GM12873 (cell line): ENCODE measurements around the gene DPF3.

Experiments used
- TF ChIP-seq, protein P1 (sequence below): IDR thresholded peaks from 2 replicates; pipeline ENCODE4 v1.5.1; 2012; ENCODE audit warnings: low read depth, mild to moderate bottlenecking, moderate library complexity, low read length, control low read depth; ENCODE audit not compliant: insufficient read depth; ENCODE audit errors: missing control alignments

Gene DPF3

DNA sequence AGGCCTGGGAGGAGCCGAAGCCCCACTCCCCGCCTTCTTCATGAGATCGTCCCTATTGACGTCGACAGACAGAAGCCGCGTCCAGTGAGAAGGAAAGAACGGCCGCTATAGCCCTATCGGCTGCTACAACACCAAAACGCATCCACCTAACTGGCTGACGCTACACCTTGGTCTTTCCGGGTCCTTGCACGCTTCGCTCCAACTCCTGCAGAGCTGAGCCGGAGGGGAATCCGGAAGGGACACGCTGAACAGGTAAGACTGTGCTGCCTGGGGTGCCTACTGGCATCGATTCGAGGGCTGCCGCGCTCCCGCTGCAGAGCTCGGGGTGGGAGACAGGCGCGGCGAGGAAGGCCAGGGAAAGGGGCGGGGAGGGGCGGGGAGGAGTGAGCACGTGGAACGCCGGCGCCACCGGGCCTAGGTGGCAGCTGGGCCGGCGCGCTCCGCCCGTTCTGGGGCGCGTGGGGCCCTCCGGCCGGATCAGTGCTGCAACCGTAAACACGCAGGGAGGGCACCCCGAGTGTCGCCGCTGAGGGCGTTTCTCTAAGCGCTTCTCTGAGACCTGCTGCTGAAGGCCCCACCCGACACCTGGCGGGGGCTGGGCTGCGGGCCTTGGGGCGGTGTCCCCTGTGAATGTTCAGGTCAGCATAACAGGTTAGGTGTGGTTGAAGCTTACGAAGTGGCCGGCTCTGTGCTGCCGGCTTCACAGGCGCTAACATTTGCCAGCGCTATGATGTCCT is 32.6 kb upstream of the DPF3 start, which contains the start of gene DCAF4:
Gene DCAF4 (plus strand): TSS at position 173 of the 737 bp plus-strand sequence. CDS start 11,515 bp downstream, outside the sequence.
- TF ChIP-seq, protein P1, sequence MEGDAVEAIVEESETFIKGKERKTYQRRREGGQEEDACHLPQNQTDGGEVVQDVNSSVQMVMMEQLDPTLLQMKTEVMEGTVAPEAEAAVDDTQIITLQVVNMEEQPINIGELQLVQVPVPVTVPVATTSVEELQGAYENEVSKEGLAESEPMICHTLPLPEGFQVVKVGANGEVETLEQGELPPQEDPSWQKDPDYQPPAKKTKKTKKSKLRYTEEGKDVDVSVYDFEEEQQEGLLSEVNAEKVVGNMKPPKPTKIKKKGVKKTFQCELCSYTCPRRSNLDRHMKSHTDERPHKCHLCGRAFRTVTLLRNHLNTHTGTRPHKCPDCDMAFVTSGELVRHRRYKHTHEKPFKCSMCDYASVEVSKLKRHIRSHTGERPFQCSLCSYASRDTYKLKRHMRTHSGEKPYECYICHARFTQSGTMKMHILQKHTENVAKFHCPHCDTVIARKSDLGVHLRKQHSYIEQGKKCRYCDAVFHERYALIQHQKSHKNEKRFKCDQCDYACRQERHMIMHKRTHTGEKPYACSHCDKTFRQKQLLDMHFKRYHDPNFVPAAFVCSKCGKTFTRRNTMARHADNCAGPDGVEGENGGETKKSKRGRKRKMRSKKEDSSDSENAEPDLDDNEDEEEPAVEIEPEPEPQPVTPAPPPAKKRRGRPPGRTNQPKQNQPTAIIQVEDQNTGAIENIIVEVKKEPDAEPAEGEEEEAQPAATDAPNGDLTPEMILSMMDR = no peak

DNA sequence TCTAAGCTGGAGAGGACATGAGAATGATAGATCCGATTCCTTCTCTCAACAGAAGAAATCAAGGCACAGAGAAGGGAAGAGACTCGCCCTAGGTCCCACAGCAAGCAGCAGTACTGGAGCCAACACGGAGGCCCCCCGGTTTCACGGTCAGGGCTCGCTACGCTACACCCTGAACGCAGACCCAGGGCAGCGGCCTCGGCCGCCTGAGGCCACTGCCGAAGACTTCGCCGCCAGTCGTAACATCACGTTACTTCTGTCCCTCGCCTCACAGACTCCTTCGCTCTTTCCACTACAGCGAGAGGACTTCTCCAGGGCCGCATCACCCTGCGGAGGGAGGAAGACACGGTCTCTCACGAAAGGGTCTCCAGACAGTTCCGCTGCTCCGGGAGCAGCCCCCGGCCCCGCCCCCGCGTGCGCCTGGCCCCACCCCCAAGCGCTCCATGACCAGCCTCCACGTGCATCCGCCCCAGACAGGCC is 32.0 kb upstream of the DPF3 start:
- TF ChIP-seq, protein P1 = no peak

DNA sequence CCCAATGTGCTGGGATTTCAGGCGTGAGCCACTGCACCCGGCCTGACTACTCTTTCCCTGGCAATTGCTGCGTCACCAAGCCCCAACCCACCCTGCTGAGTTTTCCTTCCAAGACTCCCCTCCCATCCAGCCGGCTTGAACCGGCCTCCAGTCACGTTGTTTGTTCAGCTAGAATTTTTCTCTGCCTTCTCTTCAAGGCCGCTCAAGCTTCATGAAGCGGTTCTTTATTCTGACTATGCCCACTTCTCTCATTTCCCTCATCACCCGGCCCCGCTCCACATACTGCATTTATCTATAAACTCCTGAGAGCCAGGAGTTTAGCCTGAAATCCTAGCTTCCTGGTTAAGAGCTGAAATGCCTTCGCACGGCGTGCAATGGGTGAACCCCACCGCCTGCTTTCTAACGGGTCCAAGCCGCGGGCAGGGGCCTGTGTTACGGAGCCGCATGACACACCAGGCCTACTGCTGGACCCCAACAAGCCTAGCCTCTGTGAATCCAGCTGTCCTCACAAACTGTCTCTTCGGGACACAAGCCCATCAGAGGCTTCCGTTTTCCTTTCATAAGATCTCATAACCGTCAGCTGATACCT is 31.4 kb upstream of the DPF3 start:
- TF ChIP-seq, protein P1 = no peak

DNA sequence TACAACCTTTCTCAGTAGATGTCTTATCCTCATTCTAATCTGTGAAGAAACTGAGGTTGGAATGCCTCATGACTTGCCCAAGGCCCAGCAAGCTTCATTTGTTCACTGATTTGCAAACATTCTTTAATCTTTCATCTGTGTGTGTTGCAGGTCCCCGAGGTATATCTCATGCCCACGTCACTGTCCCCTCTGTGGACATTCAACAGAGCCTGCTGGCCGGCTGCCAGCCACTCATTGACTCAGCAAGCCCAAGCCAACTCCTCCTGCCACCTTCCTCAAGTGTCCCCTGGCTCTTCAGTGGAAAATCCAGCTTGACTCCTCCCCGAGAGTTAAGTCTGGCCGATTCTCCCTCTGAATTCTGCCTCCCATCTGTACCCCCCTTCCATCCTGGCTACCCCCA is 30.4 kb upstream of the DPF3 start:
- TF ChIP-seq, protein P1 = no peak

DNA sequence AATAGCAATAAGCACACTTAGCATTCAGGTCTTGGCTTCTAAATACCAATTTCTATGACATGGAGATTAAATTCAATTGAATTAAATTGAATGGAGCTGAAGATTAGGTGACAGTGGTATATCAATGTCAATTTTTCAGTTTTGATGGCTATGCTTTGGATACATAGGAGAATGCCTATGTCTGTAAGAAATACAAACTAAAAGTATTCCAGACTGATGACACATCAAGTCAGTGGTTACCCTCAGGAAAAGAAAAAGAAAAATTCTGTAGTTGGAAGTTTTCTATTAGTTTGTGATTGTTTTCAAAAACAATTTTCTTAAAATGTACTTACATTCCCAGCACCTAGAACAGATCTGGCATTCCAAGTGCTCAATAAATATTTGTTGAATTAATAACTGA is 27.5 kb upstream of the DPF3 start:
- TF ChIP-seq, protein P1 = no peak

DNA sequence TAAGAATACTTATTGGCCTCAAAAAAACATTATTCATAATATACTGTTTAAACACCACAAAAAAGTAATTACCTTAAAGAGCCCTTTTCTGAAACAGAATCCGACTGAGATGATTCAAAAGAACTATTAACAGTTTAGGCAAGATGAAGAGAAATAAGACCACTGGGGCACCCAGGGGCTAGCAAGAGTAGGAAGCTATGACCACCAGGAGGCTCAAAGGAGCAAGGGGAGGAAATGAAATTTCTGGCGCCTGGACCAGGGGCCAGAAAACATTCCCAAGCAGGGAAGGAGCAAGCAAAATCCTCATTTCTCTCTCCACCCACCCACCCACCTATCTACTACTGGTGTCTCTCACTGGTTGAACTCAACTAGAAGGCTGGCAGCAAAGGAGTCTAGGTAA is 26.1 kb upstream of the DPF3 start:
- TF ChIP-seq, protein P1 = no peak

DNA sequence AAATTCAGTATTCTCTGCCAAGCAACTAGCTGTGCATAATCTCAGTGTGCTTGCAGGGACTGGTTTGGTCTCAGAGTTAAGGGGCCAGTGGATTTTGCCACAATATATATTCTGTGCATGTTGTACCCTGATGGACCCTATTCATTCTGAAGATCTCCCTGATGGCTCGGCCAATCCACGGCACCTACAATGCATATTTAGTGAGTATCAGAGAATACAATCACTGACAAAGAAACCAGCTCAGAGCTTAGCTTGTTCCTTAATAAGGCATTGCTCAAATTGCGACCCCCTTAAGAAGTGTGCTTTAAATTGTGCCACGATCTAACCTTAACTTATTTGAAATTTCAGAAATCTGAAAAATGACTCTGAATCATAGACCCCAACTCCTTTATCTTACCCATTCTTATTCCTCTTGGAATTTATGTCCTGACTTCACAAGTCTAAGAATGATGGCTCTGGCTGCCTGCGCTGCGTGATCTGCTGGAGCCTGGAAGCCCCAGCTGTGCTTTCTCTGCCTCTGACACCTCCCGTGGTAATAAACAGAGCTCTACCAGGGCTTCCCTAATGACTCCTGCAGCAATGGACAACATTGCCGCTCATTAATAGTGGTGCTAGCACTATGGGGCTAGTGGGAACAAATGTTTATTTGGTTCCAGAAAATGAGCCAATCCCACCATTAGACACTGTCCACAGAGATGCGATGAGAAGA is 23.3 kb upstream of the DPF3 start:
- TF ChIP-seq, protein P1 = no peak
